Cardiac fibroblast (primary cell): Measurements from ENCODE around the gene SEZ6L.

ENCODE experiments used
- DNase-seq, 2 donors: peaks; one replicate each; pipeline versions ENCODE4 v3.0.0 to v3.0.0-alpha.2; 2010; ENCODE audit warnings: low read depth in 2 of 2
- H3K4me3 ChIP-seq, 2 donors: replicated peaks in 1 of 2; 1 replicate in 1 of 2; 2 replicates in 1 of 2; pipeline ENCODE4 v1.5.1; 2011; ENCODE audit warnings: low read depth in 2 of 2, low read length in 2 of 2, mild to moderate bottlenecking in 2 of 2, moderate library complexity in 1 of 2
- TF ChIP-seq, protein P1 (sequence below): IDR thresholded peaks from one replicate; pipeline ENCODE4 v1.5.1; 2011; ENCODE audit warnings: low read depth, mild to moderate bottlenecking, low read length, inconsistent platforms

Gene SEZ6L

DNA sequence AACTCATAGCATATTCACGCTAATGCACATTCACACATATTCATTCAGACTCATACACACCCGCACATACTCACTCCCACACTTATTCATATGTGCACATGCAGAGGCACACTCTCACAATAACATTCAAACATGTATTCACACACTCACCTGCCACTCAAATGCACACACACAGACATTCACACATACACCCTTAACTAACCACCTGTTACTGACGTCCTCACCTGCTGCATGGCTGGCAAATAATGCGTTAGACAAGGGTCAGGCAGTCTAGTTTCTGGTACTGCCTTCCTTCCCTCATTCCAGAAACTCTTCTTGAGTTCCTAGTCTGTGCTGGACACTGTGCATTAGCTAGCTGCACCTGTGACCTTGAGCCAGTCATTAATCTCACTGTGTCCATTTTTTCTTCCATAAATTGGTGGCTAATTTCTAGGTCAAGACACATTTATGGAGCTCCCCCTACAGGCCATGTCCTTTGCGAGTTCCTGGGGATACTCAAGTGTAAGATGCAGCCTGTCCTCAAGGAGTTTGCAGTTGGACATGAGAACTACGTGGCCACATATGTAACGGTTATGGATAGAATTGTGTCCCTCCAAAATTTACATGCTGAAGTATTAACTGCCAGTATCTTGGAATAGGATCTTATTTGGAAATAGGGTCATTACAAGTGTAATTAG is 34.5 kb upstream of the SEZ6L start:
- TF ChIP-seq, protein P1, sequence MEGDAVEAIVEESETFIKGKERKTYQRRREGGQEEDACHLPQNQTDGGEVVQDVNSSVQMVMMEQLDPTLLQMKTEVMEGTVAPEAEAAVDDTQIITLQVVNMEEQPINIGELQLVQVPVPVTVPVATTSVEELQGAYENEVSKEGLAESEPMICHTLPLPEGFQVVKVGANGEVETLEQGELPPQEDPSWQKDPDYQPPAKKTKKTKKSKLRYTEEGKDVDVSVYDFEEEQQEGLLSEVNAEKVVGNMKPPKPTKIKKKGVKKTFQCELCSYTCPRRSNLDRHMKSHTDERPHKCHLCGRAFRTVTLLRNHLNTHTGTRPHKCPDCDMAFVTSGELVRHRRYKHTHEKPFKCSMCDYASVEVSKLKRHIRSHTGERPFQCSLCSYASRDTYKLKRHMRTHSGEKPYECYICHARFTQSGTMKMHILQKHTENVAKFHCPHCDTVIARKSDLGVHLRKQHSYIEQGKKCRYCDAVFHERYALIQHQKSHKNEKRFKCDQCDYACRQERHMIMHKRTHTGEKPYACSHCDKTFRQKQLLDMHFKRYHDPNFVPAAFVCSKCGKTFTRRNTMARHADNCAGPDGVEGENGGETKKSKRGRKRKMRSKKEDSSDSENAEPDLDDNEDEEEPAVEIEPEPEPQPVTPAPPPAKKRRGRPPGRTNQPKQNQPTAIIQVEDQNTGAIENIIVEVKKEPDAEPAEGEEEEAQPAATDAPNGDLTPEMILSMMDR = no peak
- DNase-seq = no peak
- H3K4me3 ChIP-seq = no peak overlapping the region

DNA sequence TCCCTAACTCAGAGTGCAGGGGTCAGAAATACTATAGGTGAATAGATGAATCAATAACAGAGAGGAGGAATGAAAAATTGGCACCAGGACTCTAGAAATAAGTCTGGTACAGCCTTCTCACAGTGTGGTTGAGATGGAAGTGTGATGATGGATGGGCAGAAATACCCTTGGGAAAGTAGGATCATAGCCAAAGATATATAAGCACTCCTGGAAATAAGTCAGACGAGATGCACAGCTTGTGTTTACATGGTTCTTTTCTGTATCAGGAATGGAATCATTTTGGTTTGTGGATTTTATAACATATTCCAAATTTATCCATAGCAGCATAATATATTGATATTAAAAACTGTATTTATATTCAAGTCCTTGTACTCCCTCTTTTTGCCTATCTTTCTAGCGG is 33.5 kb upstream of the SEZ6L start:
- DNase-seq = no peak
- H3K4me3 ChIP-seq = no peak overlapping the region
- TF ChIP-seq, protein P1 = no peak

DNA sequence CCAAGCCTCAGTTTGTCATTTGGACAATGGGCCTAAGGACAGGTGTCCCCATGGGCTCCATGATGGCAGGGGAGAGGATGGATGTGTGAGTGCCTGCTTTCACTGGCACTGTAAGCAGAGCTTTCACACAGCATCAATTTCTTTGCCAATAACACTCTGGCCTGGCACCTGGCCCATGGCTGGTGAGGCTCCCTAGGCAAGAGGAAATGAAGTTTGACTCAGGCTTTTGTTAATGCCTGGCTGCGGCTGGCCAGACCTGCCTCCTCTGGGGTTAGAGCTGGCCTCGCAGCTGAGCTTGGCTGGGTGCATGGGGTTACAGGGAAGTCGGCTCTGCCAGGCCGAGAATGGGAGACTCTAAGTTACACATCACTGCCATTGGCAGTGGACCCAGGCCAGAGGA is 30.0 kb upstream of the SEZ6L start:
- H3K4me3 ChIP-seq = no peak overlapping the region
- DNase-seq = no peak
- TF ChIP-seq, protein P1 = no peak

DNA sequence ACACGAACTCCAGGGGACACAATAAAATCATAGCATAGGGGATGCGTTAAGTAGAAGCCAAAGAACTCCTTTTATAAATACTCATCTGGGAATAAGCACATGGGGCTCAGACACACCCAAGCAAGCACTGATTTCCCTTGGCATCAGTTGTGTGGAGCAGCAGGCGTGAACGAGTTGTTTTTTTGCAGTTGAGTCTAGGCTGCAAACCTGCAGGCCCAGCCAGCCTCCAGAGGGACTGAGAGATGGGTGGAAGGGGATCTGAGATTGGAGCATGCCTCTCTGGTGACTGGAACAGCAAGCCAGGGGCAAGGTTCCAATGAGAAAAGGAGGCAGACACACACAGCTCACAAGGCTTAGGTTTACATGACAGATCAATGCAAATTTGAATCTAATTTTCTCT is 27.4 kb upstream of the SEZ6L start:
- no peak overlapping the region for H3K4me3 ChIP-seq
- DNase-seq = no peak
- TF ChIP-seq, protein P1 = no peak

DNA sequence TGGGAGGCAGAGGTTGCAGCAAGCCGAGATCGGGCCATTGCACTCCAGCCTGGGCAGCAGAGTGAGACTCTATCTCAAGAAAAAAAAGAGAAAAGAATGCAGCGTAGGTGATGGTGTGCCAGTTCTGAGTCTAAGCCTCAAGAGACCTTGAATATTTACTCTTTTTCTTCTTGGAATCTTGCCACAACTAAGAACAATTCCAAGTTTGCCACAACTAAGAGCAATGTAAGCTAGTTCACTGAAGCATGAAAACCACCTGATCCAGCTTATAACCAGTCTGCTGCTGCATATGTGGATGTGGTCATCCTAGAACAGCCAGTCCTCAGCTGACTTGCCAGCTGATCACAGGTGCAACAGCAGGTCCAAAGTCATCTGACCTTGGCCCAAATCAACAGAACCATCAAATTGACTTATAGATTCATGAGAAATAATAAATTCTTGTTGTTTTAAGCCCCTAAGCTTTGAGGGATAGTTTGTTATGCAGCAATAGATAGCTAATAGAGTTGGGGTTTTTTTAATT is 25.4 kb upstream of the SEZ6L start:
- no peak overlapping the region for H3K4me3 ChIP-seq
- TF ChIP-seq, protein P1 = no peak
- DNase-seq = no peak

DNA sequence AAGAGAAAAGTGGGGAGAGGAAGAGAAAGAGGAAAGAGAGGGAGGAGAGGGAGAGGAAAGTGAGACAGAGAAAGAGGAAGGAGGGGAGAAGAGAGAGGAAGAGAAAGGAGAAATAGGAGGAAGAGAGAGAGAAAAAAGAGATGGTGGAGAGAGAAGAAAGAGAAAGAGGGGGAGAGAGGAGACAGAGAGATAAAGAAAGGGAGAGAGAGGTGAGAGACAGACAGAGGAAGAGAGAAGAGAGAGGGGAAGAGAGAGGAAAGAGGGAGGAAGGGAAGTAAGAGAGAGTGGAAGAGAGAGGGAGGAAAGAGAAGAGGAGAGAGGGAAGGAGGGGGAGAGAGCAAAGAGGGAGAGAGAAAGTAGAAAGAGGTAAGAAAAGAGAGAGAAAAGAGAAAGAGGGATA is 9.4 kb upstream of the SEZ6L start:
- no peak overlapping the region for H3K4me3 ChIP-seq
- DNase-seq = no peak
- TF ChIP-seq, protein P1 = no peak

DNA sequence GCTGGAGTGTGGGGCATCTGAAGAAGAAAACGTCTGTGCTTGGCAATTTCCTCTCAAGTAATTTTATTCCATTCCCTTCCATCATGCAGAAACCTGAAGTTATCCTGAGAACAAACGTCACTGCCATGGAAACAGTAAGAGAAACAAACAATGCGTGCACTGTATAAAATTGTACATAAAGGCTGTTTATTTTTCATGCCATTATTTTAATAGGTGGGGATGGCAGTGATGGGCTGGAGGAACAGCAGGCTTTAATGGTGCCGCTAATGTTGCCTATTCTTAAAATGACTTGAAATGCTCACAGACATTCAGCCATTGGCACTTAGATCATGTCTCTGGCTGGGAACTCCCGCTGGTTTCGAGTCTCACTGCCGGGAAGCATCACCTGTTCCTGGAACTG is 7.5 kb upstream of the SEZ6L start:
- no peak overlapping the region for H3K4me3 ChIP-seq
- no peak for DNase-seq
- TF ChIP-seq, protein P1 = no peak
